HG03432 (cell line): ENCODE measurements around the gene NHERF1.
A peak's percentile ranks its signal among the peaks of the same experiment; 100 is the strongest.

Experiments
- ATAC-seq: cut with Tn5 transposase; IDR thresholded peaks from one replicate; pipeline ENCODE4 v1.9.1; 2021; ENCODE audit warnings: mild to moderate bottlenecking, moderate library complexity; ENCODE audit not compliant: unreplicated experiment

NHERF1 gene

DNA sequence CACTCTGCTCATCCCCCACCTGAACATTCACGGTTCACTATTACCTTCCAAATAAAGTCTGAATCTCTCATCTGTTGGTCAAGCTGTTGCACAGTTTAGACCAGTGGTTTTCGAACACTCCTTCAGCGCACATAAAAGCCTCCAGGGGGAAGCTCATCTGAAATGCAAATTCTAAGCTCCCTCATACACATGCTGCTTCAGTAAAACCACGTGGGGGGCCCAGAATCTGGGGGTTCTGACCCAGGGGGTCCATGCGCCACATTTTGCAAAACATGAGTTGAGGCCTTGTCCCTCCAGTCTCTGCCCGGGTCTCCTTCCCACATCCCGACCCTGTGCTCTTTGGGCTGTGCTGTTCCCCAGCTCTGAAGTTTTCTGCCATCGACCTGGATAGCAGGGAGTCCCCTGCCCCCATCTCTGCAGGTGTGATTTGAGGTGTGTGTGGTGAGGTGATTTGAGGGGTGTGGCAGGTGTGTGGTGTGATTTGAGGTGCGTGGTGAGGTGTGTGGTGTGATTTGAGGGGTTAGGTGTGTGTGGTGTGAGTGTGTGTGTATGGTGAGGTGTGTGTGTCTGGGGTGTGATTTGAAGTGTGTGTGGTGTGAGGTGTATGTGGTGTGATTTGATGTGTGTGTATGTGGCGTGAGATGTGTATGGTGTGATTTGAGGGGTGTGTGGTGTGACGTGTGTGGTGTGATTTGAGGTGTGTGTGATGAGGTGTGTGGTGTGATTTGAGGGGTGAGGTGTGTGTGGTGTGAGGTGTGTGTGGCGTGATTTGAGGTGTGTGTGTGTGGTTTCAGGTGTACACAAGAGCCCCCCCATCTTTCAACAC lies 16.2 kb upstream of the NHERF1 start:
- ATAC-seq, result no peak

- no peak for ATAC-seq
Measured at GRCh38 chr17:74733365-74734122, 14.9 kb upstream of the NHERF1 start.

DNA sequence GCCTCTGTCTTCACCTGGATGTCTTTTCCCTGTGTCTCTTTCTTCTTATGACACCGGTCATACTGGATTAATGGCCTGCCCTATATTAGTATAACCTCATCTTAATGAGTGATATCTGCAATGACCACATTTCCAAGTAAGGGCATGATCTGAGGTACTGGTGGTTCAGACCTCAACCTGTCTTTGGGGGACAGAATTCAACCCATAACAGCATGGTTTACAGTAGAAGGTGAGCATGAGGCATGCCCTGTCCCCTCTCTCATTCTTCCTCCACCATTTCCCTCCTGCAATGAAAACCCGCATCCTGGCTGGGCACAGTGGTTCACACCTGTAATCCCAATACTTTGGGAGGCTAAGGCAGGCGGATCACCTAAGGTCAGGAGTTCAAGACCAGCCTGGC lies 14.2 kb upstream of the NHERF1 start:
- ATAC-seq, result no peak

DNA sequence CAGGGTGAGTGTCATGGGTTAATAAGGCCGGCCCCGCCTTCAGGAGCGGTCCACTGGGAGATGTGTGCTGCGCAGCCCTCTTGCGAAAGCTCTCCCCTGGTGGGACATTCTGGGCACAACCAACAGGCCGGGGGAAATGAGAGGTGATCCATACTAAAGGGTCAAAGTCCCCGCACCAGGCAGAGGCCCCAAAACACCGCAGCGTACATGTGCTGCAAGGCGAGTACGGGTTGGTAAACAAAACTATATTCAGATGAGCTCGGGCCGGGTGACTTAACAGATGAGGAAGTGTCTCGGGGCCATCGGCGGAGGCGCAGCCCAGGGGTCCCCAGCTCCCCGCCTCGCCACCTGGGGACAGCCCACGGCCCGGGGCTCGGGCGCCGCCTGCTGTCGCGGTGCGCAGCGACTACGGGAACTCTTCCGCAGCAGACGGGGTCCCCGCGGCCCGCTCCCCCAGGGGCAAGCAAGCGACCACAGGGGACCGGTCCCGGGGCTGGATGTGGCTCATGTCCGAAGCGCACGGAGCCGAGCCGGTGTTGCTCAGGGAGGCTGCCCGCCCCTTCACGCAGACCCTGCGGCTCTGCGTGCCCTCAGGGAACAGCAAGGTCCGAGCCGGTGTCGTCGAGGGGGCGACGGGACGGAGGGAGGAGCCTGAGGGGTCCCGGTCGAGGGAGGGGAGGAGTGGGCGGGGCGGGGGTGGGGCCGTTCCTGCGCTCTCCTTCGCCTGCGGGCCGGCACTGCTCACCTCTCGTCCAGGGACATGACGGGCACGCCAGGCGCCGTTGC lies 11.7 kb upstream of the NHERF1 start, which contains the start of gene RAB37:
RAB37 (plus strand) TSS at position 744 of the 786 bp plus-strand sequence; CDS start at position 761, 17 bp downstream.
- peak; percentile 39 for ATAC-seq

DNA sequence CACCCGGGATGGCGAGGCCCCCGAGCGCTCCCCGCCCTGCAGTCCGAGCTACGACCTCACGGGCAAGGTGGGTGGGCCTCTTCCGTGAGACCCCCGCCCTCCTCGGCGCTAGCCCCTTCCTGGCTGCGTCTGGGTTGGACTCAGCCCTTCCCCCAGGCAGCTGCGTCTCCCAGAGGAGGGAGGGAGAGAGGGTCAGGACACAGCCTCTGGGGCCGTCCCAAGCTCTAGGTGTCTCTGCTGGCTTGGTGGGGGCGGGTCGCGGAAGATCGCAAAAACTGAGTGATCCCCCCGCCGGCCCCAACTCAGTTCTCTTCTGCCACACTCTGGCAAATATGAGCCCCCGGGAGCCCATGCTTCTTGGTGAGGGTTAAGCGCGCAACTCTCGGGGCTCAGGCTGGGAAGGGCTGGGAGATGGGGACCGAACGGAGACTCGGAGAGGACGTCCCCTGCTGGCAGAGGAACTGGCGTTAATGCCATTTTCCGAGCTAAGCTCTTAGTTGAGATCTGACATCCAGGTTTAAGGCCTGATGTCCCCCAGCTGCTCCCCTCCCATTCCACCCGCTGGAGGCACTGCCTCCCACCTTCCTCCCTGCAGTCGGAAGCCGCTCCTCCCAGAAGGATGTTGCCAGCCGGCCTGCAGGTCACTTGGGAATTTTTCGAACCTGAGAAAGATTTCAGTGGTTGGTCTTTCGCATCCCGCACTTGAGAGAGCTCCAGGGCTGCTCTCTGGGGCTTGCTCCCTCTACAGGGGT lies 11.0 kb upstream of the NHERF1 start:
- peak; percentile 1 for ATAC-seq

GRCh38 chr17:74738051-74738996 lies 10.1 kb upstream of the NHERF1 start:
- ATAC-seq, result peak; percentile 55

GRCh38 chr17:74739227-74739831 lies 9.1 kb upstream of the NHERF1 start:
- ATAC-seq, result no peak

DNA sequence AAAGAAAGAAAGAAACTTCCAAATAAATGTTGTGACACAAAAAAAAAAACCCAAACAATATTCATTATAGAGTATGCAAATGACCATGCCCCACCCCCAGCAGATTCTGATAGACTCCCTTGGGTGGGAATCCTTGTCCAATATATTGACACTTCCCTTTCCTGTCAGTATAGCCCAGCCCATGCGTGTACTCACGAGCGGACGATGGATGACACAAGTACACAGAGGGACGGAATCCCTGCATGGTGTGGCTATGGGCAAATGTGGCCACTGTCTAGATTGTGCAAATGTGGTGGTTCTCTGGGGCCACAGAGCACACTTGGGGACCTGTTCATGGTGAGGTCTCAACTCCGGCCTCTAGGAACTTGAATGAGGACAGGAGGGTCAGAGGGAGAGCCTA lies 8.3 kb upstream of the NHERF1 start:
- no peak for ATAC-seq

- ATAC-seq, result no peak
Measured at GRCh38 chr17:74740641-74741387, 7.6 kb upstream of the NHERF1 start.

- peak; percentile 40 for ATAC-seq
Measured at GRCh38 chr17:74742153-74742515, 6.3 kb upstream of the NHERF1 start.

DNA sequence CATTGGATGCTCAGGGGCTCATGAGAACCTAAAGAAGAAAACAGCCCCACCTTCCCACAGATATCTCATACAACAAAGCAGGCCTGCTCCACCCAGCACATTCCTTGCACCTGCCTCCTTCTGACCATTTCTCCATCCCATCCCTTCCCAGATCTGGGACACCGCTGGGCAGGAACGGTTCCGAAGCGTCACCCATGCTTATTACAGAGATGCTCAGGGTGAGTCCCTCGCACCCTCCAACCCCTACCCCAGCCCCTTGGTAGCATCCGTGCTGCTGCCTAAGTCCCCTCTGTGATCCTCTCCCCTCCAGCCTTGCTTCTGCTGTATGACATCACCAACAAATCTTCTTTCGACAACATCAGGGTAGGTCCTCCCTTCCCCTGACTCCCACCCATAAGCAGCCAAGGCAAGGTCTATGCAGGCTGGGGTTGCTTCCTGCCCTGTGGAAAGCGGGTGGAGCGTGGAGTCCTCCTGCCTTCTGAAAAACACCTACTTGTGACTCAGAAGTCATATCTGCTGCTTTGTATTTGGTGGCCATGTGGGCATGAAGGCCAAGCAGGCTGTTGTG lies 5.4 kb upstream of the NHERF1 start:
- no peak for ATAC-seq

GRCh38 chr17:74743755-74744154 lies 4.7 kb upstream of the NHERF1 start:
- no peak for ATAC-seq

DNA sequence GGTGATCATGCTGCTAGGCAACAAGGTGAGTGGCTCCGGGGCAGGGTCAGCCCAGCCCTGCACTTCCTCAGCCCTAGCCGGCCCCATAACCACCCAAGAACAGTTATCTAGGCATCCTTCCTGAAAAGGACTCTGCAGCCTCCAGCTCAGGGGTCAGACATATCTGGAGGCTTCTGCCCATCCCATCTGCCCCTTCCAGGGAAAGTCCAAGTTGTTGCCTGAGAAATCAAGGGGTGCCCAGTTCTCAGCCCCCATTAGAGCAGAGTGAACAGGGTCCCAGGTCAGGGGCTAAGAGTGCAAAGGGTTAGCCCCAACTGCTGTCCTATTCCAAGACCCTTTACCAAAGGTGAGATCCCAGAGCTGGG lies 4.1 kb upstream of the NHERF1 start:
- ATAC-seq, result no peak

GRCh38 chr17:74744714-74745547 lies 3.5 kb upstream of the NHERF1 start:
- no peak for ATAC-seq

- ATAC-seq, result no peak
Measured at GRCh38 chr17:74745548-74746177, 2.8 kb upstream of the NHERF1 start.

- no peak for ATAC-seq
Measured at GRCh38 chr17:74746376-74746775, 2.1 kb upstream of the NHERF1 start.

DNA sequence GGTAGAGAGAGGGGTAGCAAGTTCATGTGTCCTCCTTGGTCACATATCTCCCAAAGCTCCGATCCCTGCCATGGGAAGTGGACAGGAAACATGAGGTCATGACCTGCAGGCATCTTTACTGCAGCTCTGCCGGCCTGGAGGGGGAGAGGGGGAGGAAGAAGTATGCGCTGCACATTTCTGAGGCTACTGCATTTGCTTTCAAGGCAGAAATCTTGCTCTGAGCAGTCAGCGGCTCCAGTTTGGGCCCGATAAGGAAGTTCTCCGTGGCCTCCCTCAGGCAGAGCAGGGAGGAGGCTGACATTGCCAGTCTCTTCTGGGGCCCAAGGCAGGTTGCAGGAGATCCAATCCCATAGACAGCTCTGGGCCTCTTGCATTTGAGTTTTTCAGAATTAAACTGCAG lies 1.5 kb upstream of the NHERF1 start:
- ATAC-seq, result no peak
